OCI-M2 (cell line): ENCODE results near the gene RAPGEF1.
"Not testable (repeated sequence)": the region's sequence is repeated elsewhere in the genome, so short reads cannot be mapped to it uniquely, and the experiment has no call there.

Experiments used
- DNase-seq: peaks from one replicate; lab custom pipeline; 2025; ENCODE audit not compliant: unreplicated experiment; lab: John Stamatoyannopoulos, UW

The RAPGEF1 gene

GRCh38 chr9:131673531-131673930, 66.3 kb downstream of the RAPGEF1 start:
- no peak for DNase-seq

GRCh38 chr9:131673068-131673467, 66.8 kb downstream of the RAPGEF1 start:
- DNase-seq = no peak

GRCh38 chr9:131672451-131672850, 67.4 kb downstream of the RAPGEF1 start:
- no peak for DNase-seq

- no peak for DNase-seq
Observed at GRCh38 chr9:131671133-131671520, 68.7 kb downstream of the RAPGEF1 start.

- no peak for DNase-seq
Observed at GRCh38 chr9:131670247-131671132, 69.4 kb downstream of the RAPGEF1 start.

GRCh38 chr9:131669269-131670157, 70.4 kb downstream of the RAPGEF1 start:
- no peak for DNase-seq

- no peak for DNase-seq
Observed at GRCh38 chr9:131668439-131669268, 71.2 kb downstream of the RAPGEF1 start.

- no peak for DNase-seq
Observed at GRCh38 chr9:131668057-131668438, 71.8 kb downstream of the RAPGEF1 start.

- DNase-seq = no peak
Observed at GRCh38 chr9:131667576-131667975, 72.3 kb downstream of the RAPGEF1 start.

- no peak for DNase-seq
Observed at GRCh38 chr9:131666774-131667173, 73.1 kb downstream of the RAPGEF1 start.

- no peak for DNase-seq
Observed at GRCh38 chr9:131666029-131666428, 73.8 kb downstream of the RAPGEF1 start.

GRCh38 chr9:131663288-131663687, 76.6 kb downstream of the RAPGEF1 start:
- DNase-seq = no peak

- DNase-seq = not testable (repeated sequence)
Observed at GRCh38 chr9:131662289-131662621, 77.6 kb downstream of the RAPGEF1 start.

GRCh38 chr9:131661568-131662288, 78.1 kb downstream of the RAPGEF1 start:
- DNase-seq = no peak

GRCh38 chr9:131660466-131661405, 79.1 kb downstream of the RAPGEF1 start:
- DNase-seq = no peak

- DNase-seq = no peak
Observed at GRCh38 chr9:131658377-131659129, 81.3 kb downstream of the RAPGEF1 start.

GRCh38 chr9:131657940-131658339, 81.9 kb downstream of the RAPGEF1 start:
- no peak for DNase-seq

GRCh38 chr9:131657456-131657855, 82.4 kb downstream of the RAPGEF1 start:
- no peak for DNase-seq

GRCh38 chr9:131657037-131657377, 82.9 kb downstream of the RAPGEF1 start:
- DNase-seq = no peak
